Measurements from ENCODE around the gene KRT5. TPM values are rescaled to one million over a fixed set of nuclear protein-coding genes. Genes with fewer than 3 reads are reported as not detected.

The KRT5 gene
- polyA plus RNA-seq, 4 donors = 0.08 to 1.0 (median 0.16) TPM; not detected in 1

Other genes with a start within 250 kb of the KRT5 start
- under 1 TPM in 2 of 4 donors, not detected in 2; 0.08 to 0.25 TPM for gene KRT86, start 245.7 kb downstream of the KRT5 start, polyA plus RNA-seq (ENCODE audit: insufficient read length in 4 of 4)
- not detected for gene KRT81, start 228.9 kb downstream of the KRT5 start, polyA plus RNA-seq (ENCODE audit: insufficient read length in 4 of 4)
- gene KRT83, start 199.0 kb downstream of the KRT5 start, polyA plus RNA-seq (ENCODE audit: insufficient read length in 4 of 4) = not detected
- not detected for gene KRT85, start 152.9 kb downstream of the KRT5 start, polyA plus RNA-seq (ENCODE audit: insufficient read length in 4 of 4)
- not detected for gene KRT84, start 134.7 kb downstream of the KRT5 start, polyA plus RNA-seq (ENCODE audit: insufficient read length in 4 of 4)
- gene KRT82, start 114.1 kb downstream of the KRT5 start, polyA plus RNA-seq (ENCODE audit: insufficient read length in 4 of 4) = not detected
- not detected for gene KRT75, start 86.0 kb downstream of the KRT5 start, polyA plus RNA-seq (ENCODE audit: insufficient read length in 4 of 4)
- gene KRT6B, start 68.2 kb downstream of the KRT5 start, polyA plus RNA-seq (ENCODE audit: insufficient read length in 4 of 4) = not detected
- not detected for gene KRT6C, start 46.6 kb downstream of the KRT5 start, polyA plus RNA-seq (ENCODE audit: insufficient read length in 4 of 4)
- not detected for gene KRT6A, start 27.1 kb downstream of the KRT5 start, polyA plus RNA-seq (ENCODE audit: insufficient read length in 4 of 4)
- gene KRT71, start 32.8 kb upstream of the KRT5 start, polyA plus RNA-seq (ENCODE audit: insufficient read length in 4 of 4) = not detected
- not detected for gene KRT74, start 53.4 kb upstream of the KRT5 start, polyA plus RNA-seq (ENCODE audit: insufficient read length in 4 of 4)
- gene KRT72, start 81.1 kb upstream of the KRT5 start, polyA plus RNA-seq (ENCODE audit: insufficient read length in 4 of 4) = under 1 TPM in 2 of 4 donors, not detected in 2; 0.08 to 0.17 TPM
- gene KRT73, start 98.2 kb upstream of the KRT5 start, polyA plus RNA-seq (ENCODE audit: insufficient read length in 4 of 4) = under 1 TPM in 1 of 4 donors, not detected in 3; 0.06 TPM
- gene KRT2, start 131.8 kb upstream of the KRT5 start, polyA plus RNA-seq (ENCODE audit: insufficient read length in 4 of 4) = not detected
- gene KRT1, start 160.0 kb upstream of the KRT5 start, polyA plus RNA-seq (ENCODE audit: insufficient read length in 4 of 4) = under 1 TPM; 0.21 to 0.32 (median 0.28) TPM
- not detected for gene KRT77, start 183.1 kb upstream of the KRT5 start, polyA plus RNA-seq (ENCODE audit: insufficient read length in 4 of 4)

All from left renal cortex interstitium (tissue), 4 donors.